Myocyte (in vitro differentiated cells): Measurements from ENCODE around the gene AJUBA. TPM values are rescaled to one million over a fixed set of nuclear protein-coding genes. Genes with fewer than 3 reads are reported as not detected.
"Not testable (repeated sequence)": the region's sequence is repeated elsewhere in the genome, so short reads cannot be mapped to it uniquely, and the experiment has no call there.

Experiments
- DNase-seq: peaks from one replicate; pipeline ENCODE4 v3.0.0-alpha.2; 2012; ENCODE audit warnings: low read depth
- polyA plus RNA-seq: library from polyadenylated mRNA; unstranded; fragments of >200 nt; gene quantifications from one replicate; pipeline ENCODE4 v1.2.1, GENCODE V29; 2012; ENCODE audit warnings: missing spikeins
- total RNA-seq: library from RNA; depleted of rRNA; stranded (reverse); fragments of >200 nt; gene quantifications from 2 replicates; pipeline ENCODE4 v1.2.3, GENCODE V29; 2014

The AJUBA gene
- total RNA-seq = 150 and 178 TPM in 2 replicates
- polyA plus RNA-seq = 109 TPM

DNA sequence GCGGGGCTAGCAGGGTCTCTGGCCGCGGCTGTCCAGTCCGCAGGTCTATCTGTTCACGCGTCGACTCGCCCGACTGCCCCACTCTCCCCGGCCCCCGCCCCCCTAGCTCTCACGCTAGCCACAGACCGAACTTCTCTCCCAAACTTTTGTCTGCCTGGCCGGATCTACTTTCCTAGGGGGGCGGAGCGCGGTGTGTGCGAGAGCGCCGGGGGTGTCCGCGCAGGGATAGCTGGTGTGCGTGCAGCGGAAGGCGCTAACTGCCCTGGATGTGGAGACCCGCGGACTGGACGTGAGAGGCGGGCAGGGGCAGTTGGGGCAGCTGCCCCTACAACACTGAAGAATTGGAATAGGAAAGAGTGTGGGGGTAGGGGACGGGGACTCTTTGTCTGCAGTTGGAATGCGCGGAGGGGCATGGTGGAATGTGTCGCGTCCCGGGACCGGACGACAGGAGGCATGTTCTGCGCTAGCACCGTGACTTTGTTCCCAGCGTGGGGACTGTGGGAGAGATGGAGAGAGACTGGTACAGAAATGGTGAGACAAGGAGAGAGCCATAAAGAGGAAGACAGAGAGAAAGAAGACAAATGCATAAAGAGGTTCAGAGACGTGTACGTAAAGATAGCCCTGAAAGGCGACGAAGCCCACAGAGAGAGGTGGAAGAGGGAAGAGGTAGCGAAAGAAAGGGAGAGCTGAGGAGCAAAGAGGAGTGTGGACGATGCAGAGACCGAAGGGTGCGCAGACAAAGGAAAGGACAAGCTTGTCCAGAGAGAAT is at the start of gene AJUBA:
AJUBA (minus strand) TSS at position 75 of the 769 bp plus-strand sequence. CDS start 285 bp downstream, outside the sequence.
- DNase-seq = peak; percentile 99

DNA sequence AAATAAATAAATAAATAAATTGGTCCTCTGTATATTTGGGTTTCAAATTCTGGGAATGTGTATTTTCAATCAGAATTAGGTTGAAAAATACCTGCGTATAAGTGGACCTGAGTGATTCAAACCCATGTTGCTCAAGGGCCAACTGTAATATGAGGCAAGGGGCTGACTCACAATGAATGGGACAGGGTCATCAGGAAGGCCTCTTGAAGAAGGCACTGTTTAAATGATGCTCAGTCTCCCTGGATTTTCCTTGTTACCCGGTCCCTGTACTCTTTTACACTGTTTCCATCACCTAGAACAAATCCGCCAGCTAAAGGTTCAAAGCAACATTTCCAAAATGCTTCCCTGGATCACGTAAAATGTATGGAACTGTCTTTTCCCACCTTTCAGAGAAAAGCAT is 48.6 kb upstream of the AJUBA start:
- DNase-seq = no peak

DNA sequence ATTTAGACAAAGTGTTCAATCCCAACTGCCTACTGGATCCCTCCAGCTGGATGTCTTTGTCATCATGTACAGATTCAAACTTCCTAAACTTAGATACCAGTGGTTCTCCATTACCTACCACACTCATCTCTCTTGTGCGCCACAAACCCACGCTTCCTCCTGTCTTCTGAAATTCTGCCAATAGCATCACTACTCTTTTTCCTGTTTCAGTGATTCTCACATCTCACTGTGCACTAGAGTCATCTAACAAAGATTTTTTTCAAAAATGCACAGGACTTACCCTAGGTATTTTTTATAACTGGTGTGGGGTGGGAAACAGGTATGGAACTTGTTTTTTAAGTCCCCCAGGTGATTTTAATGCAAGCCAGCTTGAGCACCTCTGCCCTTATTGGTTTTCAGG is 46.4 kb upstream of the AJUBA start:
- DNase-seq = no peak

DNA sequence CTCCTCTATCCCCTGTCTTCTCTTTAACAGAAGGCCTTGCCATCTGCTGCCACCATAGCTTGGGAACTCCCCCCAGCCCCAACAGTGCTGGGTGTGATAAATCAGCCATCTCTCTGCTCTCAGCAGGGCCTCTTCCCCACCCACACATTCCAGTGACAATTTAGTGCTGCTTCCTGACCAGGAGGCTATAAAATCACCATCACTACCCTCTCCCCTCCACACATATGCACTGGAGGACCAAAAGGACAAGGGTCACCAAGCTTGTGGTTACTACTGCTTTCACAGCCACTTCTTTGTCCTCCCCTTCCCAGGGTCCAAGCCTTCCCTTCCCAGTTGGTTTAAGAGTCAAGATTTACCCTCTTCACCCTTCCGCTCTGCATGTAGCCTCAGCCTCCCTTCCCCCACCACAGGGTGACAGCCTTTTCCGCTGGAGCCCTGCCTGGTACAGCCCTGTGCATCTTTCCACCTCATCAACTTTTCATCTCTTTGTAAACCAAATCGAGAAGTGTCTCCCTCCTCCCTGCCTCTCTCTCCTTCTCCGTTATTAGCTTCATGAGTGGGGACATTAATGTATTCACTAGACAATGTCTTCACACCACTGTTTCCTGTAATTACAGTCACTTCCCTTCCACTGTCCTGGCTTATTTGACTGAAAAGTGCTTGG is 42.9 kb upstream of the AJUBA start:
- no peak for DNase-seq

DNA sequence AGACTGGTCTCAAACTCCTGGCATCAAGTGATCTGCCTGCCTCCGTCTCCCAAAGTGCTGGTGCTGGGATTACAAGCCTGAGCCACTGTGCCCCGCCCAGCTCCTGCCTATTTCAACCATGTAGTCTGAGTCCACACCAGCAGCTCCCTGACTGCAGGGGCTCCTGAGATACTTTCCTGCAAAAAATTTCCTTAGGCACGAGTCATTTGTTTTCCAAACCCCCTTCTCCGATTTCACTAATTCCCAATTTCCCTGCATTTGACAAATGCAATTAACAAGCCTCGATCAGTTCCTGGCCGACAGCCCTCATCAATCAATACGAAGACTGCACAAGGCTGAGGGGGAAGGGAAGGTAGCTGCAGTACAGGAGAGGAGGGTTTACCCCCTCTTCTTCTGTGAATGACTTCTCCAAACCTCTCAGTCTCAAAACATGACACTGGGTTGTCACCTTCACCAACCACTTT is 42.3 kb upstream of the AJUBA start:
- no peak for DNase-seq

DNA sequence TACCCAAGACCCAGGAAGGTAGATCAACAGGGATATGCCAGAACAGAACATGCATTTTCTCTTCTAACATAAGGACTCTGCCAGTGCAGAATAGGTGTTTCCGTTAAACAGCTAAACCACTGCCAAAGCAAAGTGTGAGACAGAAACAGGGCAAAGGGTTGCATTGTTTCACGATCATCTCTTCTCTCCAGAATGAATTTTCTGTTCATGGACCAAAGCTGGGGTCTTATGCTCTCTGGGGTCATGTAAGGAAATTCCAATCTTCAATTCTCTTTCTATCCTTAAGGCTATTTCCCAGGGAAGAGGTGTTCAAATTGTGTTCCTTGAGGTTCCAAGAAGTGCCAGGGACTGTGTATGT is 41.4 kb upstream of the AJUBA start:
- no peak for DNase-seq

DNA sequence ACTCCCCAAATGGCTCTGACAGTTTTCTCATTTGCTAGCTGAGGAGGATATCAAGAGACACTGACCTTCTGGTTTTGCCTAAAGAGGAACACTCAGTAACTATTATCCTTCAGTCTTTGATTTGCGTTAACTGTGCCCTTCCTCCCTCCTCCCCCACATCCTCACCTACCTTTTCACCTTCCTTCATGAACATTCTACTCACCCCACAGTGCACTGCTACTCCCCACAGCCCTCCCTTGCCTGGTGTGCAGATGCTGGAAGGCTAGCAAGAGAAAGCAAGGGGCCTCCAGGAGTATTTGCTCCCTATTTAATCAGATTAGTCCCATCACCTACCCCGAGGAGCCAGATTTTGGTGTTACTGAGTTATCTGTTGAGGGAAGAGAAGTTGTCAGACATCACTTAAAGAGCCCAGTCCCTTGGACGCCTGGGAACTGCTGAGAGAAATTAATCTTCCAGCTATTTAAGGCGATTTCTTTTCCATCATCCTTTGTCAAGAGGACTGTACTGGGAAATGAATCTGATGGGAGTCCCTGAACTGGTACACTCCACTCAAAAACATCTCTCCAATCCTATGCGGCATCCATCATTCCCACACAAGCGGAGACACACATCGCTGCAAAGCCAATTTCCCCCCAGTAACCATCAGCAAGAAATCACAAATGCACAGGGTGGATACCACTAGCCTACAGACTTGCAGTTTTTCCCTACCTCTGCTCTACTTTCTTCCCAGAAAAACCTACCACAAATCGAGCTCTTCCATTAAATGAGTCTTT is 40.9 kb upstream of the AJUBA start:
- no peak for DNase-seq

DNA sequence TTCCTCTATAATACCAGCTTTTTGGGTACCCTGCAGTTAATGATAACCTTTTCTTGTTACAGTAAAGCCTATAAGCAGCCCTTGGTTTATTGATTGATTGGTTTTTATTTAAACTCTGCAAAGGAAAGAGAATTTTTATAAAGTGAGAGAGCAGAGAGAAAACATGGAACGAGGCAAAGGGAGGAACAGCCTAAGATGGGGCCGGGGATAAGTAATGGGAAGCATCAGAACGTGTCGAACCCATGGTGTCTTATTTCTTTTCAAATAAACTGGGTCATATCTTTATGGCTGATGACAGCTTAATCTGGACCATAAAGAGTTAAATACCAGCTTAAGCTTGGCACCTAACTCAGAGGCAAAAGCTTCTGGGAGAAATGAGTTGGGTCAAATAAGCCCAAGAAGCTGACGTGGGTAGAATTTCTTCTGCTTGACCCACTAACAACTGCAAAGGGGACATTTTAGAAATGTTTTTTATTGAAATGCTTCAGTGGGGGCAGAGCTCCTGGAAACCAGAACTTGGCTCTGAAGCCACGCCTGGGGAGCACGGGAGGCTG is 39.6 kb upstream of the AJUBA start:
- no peak for DNase-seq

DNA sequence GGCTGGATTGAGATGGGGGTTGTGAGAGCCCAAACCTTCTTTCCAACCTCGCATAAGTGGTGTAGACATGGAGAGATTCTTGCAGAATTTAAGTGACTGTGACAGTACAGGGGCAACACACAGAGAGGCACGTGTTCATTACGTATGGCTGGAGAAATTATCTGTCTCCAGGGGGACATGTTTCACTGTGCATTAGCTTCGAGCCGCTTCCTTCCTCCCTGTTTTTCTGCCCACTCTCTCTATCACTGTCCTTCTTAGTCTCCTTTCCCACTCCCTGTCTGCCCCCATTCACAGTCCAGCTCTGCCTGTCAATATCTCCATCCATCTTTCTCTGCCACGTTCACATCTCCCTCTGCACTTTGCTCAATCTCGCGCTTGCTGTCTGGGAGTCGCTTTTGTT is 39.1 kb upstream of the AJUBA start:
- DNase-seq = no peak

DNA sequence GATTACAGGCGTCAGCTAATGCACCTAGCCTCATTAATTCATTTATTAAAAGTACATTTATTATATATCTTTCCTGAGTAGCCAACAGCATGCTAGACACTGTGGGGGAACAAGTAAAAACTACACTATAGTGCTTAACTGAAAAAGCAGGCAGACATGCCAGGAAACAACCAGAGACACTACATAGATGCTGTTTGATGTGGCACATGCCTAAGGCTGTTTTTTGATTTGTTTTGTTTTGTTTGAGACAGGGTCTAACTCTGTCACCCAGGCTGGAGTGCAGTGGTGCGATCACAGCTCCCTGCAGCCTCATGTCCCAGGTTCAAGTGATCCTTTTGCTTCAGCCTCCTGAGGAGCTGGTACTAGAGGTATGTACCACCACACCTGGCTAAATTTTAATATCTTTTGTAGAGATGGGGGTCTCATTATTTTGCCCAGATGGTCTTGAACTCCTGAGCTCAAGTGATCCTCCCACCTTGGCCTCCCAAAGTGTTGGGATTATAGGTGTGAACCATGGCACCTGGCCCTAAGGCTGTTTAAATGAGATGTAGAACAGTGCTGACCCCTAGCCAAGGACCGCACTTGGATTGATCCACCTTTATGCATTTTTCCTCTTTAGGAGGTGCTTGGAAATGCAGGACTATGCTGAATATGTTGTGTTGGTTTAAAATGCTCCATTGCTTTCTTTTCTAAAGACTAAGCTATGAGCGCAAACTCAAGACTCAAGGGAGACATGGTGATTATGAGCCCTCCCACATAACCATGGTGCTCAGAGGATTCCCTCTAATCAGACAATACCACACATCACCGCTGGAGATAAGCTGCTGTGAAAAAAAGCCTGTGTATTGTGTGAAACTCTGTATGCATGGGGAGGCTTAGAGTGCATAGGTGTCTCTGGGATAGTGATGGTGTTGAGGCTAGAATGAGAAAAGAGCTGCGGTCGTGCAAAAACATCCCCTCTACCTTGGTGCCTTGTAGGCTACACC is 38.1 kb upstream of the AJUBA start:
- no peak for DNase-seq

DNA sequence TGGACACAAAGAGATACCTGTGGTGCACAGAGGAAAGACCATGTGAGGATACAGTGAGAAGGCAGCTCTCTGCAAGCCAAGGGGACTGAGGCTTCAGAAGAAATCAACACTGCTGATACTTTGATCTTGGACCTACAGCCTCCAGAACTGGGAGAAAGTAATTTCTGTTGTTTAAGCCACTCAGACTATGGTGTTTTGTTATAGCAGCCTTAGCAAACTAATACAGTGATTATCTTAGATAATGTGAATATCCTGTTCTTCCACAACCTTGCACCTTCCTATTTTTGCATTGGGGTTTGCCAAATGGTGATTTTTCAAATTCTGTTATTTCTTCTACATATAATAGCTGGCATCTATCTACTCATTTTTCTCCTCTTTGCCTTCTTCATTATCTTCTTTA is 35.8 kb upstream of the AJUBA start:
- DNase-seq = no peak

DNA sequence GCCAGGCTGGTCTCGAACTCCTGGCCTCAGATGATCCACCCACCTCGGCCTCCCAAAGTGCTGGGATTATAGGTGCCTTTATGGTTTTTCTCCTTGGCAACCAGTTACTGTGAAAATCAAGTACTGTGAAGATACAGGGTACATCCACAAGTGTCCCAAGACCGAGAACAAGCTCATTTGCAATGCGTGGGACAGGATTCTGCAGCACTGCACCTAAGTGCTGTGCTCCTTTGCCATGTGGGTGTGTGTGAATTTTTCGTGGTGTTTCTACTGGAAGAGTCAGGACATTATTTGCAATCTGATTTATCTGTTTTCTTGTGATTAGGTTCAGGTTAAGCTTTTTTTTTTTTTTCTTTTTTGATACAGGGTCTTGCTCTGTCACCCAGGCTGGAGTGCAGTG is 34.7 kb upstream of the AJUBA start:
- DNase-seq = no peak

DNA sequence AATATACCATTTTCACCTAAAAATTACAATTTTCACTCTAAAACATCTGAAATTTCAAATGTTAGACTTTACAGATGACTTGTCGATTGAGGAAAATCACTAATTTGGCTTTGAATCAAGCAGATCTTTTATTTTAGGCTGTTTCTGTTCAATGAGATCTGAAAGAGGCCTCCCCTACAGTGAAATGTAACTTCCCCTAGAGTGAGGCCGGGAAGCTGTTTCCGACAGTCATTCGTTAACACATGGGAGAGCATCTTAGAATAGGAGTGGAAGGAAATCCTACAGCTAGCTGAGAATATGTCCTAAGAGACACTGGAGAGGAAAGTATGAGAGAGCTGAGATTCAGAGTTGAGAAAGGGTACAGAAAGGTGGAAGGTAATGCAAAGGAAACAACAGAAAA is 33.3 kb upstream of the AJUBA start:
- DNase-seq = no peak

DNA sequence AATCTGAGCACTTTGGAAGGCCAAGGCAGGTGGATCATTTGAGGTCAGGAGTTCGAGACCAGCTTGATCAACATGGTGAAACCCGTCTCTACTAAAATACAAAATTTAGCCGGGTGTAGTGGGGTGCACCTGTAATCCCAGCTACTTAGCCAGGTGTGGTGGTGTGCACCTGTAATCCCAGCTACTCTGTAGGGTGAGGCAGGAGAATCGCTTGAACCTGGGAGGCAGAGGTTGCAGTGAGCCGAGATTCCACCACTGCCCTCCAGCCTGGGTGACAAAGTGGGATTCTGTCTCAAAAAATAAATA is 31.4 kb upstream of the AJUBA start:
- DNase-seq = not testable (repeated sequence)

DNA sequence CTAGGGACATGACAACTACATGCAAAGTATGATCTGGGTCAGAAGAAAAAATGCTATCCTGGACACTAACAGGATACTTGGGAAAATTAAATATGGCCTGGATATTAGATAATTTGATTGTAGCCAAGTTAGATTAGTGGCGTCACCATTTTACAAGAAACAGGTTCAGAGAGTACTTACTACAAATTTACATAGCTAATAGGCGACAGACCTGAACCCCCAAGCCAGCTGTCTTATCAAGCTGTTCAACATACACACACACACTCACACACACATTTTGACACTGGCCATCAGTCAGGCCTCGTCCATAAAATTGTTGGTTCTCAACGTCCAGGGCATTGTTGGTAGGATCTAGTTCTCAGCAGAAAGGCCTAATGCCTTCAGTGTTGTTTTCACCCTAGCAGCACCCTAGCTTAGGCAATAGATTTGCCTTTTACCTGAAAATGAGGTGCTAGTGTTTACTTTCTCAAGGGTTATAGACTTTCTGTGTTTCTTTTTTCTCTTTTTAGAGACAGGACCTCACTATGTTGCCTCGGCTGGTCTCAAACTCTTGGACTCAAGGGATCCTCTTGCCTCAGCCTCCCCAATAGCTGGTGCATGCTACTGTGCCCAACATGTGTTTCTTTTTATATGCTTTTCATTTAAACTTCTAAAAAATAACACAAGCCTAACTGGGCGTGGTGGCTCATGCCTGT is 30.9 kb upstream of the AJUBA start:
- no peak for DNase-seq

DNA sequence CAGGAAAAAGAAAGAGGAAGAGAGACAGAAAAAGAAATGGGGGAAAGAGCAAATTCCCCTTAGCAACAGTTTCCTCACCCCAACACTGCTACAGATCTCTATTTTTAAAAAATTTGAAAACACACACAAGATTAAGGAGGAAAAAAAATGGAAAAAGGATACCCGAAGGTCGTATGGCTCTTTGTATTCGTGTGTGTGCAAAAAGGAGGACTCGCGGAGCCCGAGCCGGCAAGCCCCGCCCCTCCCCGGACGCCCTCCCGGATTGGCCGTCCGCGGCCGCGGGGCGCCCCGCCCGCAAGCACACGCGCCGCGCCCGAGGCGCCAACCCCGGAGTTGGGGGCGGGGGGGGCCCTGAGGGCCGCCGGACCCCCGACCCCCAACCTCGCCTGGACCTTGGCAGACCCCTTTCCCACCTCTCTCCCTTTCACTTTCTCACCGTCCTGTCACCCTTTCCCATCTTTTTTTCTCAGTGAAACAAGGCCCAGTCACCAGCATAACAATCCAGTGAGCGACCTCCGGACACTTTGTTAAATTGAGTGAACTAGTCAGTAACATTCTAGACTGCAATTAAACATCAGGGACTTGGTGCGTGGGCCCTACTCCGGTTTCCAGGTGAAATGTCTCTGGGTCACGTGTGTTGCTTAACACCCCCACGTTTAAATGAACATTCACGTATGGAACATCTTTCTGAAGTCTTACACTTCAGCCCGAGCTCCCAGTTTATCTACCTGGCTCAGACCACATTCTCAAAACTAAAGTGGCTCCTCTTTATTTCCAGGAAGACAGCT is 27.8 kb upstream of the AJUBA start, which contains the start of gene C14orf93:
C14orf93 (minus strand) TSS at position 205 of the 788 bp plus-strand sequence. CDS start 11,120 bp downstream, outside the sequence.
- peak; percentile 68 for DNase-seq

DNA sequence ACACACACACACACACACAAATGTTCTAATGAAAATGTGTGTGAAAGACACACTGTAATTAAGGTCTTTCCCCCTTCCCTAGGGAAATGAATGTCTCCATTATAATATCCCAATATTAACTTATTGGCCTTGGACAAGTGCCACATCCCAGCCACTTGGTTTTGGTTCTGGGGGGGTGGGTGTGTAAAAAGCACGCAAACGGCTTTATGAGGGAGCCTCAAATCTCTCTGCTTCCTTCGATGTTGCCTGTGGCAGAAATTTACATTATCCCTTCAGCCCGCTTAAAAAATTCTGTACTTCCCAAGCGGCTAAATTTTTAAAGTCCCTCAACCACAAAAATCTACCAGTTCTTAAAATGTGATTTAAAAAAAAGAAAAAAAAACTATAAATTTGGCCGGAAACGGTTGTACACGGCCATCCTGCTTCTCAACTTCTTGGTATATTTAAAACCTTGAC is 27.2 kb upstream of the AJUBA start:
- DNase-seq = no peak

DNA sequence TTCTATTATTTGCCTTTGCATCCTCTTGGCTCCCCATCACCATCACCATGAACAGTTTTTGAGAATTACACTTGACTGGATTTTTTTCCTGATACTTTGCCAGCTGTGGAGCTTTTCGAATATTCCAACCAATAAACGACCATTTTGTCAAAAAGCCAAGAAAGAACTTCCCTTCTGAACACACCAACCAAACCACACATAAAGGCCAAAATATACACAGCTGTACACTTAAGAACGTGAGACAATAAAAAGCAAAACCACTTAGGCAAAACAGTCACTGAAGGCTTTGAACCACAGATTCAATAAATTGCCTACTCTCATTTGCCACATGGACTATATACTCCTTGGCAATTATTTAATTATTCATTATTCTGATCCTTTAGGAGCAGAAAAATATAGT is 26.5 kb upstream of the AJUBA start:
- DNase-seq = no peak
